Naive B cell (primary cell): Measurements from ENCODE around the gene ADAMTS5. TPM values are rescaled to one million over a fixed set of nuclear protein-coding genes. Genes with fewer than 3 reads are reported as not detected.

Experiments used
- ATAC-seq, 2 donors: fragments of 150-1000 bp; cut with Tn5 transposase; 2 replicates each; pipeline ENCODE4 v1.10.0; 2021; ENCODE audit warnings: low read depth in 2 of 2, mild to moderate bottlenecking in 2 of 2, moderate library complexity in 2 of 2
- DNase-seq: peaks from one replicate; pipeline ENCODE4 v3.0.0; 2022
- H3K27ac Mint-ChIP-seq, 6 donors: one replicate each; pipeline ENCODE4 v1.8.0; 2020 to 2022; ENCODE audit warnings: mild to moderate bottlenecking in 6 of 6, mixed read lengths in 6 of 6, moderate library complexity in 5 of 6, inconsistent platforms in 2 of 6
- H3K27me3 Mint-ChIP-seq, 3 donors: one replicate each; pipeline ENCODE4 v1.8.0; 2021 to 2022; ENCODE audit warnings: mixed read lengths in 3 of 3, mild to moderate bottlenecking in 1 of 3
- H3K36me3 Mint-ChIP-seq, 2 donors: one replicate each; pipeline ENCODE4 v1.8.0; 2020 to 2022; ENCODE audit warnings: mixed read lengths in 2 of 2, inconsistent platforms in 1 of 2, mild to moderate bottlenecking in 1 of 2
- H3K4me1 Mint-ChIP-seq, 3 donors: one replicate each; pipeline ENCODE4 v1.8.0; 2020 to 2022; ENCODE audit warnings: mixed read lengths in 3 of 3, inconsistent platforms in 1 of 3, mild to moderate bottlenecking in 1 of 3, moderate library complexity in 1 of 3
- H3K4me3 Mint-ChIP-seq, 8 donors: one replicate each; pipeline ENCODE4 v1.8.0; 2020 to 2022; ENCODE audit warnings: mild to moderate bottlenecking in 8 of 8, mixed read lengths in 8 of 8, moderate library complexity in 8 of 8, inconsistent platforms in 2 of 8
- H3K9me3 Mint-ChIP-seq, 7 donors: one replicate each; pipeline ENCODE4 v1.8.0; 2020 to 2022; ENCODE audit warnings: mixed read lengths in 7 of 7, mild to moderate bottlenecking in 5 of 7, inconsistent platforms in 2 of 7, moderate library complexity in 1 of 7
- polyA plus RNA-seq, 6 donors: library from polyadenylated mRNA; unstranded; fragments of 300-500 nt; fragmentation: Illumina TruSeq; gene quantifications; one replicate each; pipeline ENCODE4 v1.2.3, GENCODE V29; 2021; ENCODE audit warnings: low read depth in 6 of 6

The ADAMTS5 gene
- not detected for polyA plus RNA-seq

- peaks cover 0 to 4% (median 0%) of the 10 kb centered on the region in 7 donors for H3K9me3 Mint-ChIP-seq
- peaks cover 23 to 67% (median 47%) of the 10 kb centered on the region in 3 donors for H3K27me3 Mint-ChIP-seq
- H3K4me1 Mint-ChIP-seq = peaks cover 0 to 2% (median 0%) of the 10 kb centered on the region in 3 donors
- H3K4me3 Mint-ChIP-seq = peak within 1 kb of the TSS in 1 of 8 donors; percentile 61
- ATAC-seq = no peak
- peak within 1 kb of the TSS in 1 of 6 donors; percentile 42 for H3K27ac Mint-ChIP-seq
- no peak for DNase-seq
- H3K36me3 Mint-ChIP-seq = no peaks in the 10 kb centered on the region
Observed at GRCh38 chr21:26967062-26967913, at the start of gene ADAMTS5. ADAMTS5 (minus strand) TSS chr21:26967088; CDS start chr21:26966391, 697 bp downstream.

GRCh38 chr21:27001526-27001925 is 34.6 kb upstream of the ADAMTS5 start:
- Mint-ChIP-seq H3K36me3 (no peaks in the 10 kb centered on the region), H3K4me3 (no peak overlapping the region), H3K27me3 (no peaks in the 10 kb centered on the region), H3K27ac (no peak overlapping the region), H3K9me3 (peaks cover 0 to 6% (median 3%) of the 10 kb centered on the region in 7 donors), H3K4me1 (no peaks in the 10 kb centered on the region)
- DNase-seq = no peak
- ATAC-seq = no peak

GRCh38 chr21:26983576-26983975 is 16.7 kb upstream of the ADAMTS5 start:
- no peak for DNase-seq
- Mint-ChIP-seq H3K27me3 (no peaks in the 10 kb centered on the region), H3K27ac (no peak overlapping the region), H3K9me3 (peaks cover 7 to 34% (median 8%) of the 10 kb centered on the region in 7 donors), H3K4me3 (no peak overlapping the region), H3K36me3 (no peaks in the 10 kb centered on the region), H3K4me1 (no peaks in the 10 kb centered on the region)
- ATAC-seq = no peak

GRCh38 chr21:26982767-26983166 is 15.9 kb upstream of the ADAMTS5 start:
- Mint-ChIP-seq H3K27me3 (no peaks in the 10 kb centered on the region), H3K4me3 (no peak overlapping the region), H3K4me1 (no peaks in the 10 kb centered on the region), H3K27ac (no peak overlapping the region), H3K36me3 (no peaks in the 10 kb centered on the region), H3K9me3 (peaks cover 7 to 29% (median 8%) of the 10 kb centered on the region in 7 donors)
- ATAC-seq (no peak), DNase-seq (no peak)

DNA sequence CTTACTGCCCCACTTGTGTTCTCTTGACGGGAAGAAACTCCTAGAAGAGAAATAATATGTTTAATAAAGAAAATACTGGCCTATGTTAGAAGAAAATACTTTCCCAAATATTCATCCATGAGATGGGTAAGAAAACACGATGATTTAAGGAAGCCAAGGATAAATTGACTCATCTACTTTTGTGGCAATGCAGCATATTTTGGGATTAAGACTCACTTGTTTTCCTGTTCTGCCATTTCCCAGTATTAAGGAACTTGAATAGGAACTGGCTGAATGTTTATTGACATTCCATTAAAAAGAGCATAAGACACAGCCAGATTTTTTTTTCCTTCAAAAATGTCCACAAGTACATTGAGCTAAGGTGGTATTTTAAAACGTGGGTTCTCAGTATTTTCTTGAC is 10.9 kb upstream of the ADAMTS5 start:
- H3K36me3 Mint-ChIP-seq = no peaks in the 10 kb centered on the region
- ATAC-seq = no peak
- H3K4me1 Mint-ChIP-seq = no peaks in the 10 kb centered on the region
- H3K9me3 Mint-ChIP-seq = peaks cover 5 to 29% (median 7%) of the 10 kb centered on the region in 7 donors
- DNase-seq = no peak
- no peaks in the 10 kb centered on the region for H3K27me3 Mint-ChIP-seq
- H3K4me3 Mint-ChIP-seq = no peak overlapping the region
- H3K27ac Mint-ChIP-seq = no peak overlapping the region

GRCh38 chr21:26973226-26973625 is 6.3 kb upstream of the ADAMTS5 start:
- Mint-ChIP-seq H3K9me3 (peaks cover 0 to 4% (median 0%) of the 10 kb centered on the region in 7 donors), H3K36me3 (no peaks in the 10 kb centered on the region)
- no peak for DNase-seq

DNA sequence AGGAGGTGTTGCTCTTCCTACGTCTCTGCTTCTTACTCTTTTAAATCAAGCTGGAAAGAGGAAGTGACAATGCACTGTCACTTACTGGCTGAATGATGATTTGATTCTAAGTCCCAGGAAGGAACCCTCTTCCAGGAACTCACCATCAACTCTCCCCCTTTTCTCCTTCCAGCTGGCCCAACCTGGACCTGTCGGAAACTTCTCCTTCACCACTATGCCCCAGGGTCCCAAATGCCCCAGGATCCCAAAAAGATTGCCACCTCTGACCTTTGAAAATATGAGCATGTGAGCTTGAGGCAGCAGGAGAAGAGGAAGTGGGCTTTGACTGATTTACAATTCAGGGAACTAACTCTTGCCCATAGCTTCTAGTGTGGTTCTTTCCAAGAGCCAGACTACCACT is 5.3 kb upstream of the ADAMTS5 start:
- Mint-ChIP-seq H3K36me3 (no peaks in the 10 kb centered on the region), H3K9me3 (peaks cover 0 to 4% (median 0%) of the 10 kb centered on the region in 7 donors), H3K27ac (peak overlapping the region in 1 of 6 donors; percentile 7), H3K4me3 (no peak overlapping the region), H3K27me3 (peaks cover 14 to 33% (median 18%) of the 10 kb centered on the region in 3 donors), H3K4me1 (peaks cover 0 to 2% (median 0%) of the 10 kb centered on the region in 3 donors)
- no peak for ATAC-seq
- DNase-seq = no peak

More at GRCh38 chr21:26973226-26973625, 6.3 kb upstream of the ADAMTS5 start:
- Mint-ChIP-seq H3K27ac (no peak overlapping the region), H3K4me3 (no peak overlapping the region), H3K4me1 (peaks cover 0 to 2% (median 0%) of the 10 kb centered on the region in 3 donors), H3K27me3 (peaks cover 8 to 22% (median 12%) of the 10 kb centered on the region in 3 donors)
- ATAC-seq = no peak

DNA sequence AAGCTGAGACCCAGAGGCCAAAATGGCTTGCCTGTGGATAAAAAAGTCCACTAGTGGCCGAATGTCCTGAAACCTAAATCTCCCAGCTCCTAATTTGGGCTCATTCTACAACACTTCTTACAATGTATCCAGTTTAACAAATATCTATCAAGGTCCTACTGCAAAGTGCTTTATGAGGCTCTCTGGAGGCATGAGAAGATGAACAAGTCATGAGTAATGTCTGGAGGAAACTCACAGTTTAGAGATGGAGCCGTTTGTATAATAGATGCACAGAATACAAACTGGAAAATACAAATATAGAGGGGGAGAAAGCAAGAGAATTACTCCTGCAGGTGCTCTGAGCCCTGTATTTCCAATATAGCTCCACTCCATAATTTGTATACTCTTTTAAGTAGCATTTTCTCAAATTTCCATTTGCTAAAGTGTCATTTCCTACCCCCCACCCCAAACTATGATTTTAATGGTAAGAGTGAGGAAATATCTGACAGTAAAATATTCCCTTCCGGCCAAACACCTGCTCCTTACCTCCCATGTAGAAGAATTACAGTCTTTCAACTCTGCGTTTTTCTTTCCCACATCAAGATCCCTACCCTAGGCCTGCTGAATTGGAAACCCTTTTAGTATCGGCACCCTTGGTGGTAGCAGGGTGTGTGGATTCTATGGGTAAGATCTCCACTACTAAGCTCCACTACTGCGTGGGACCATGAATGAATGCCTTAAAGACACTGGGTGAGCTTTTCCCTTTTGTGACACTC is 3.3 kb upstream of the ADAMTS5 start:
- Mint-ChIP-seq H3K9me3 (peaks cover 0 to 4% (median 0%) of the 10 kb centered on the region in 7 donors), H3K4me1 (peaks cover 0 to 2% (median 0%) of the 10 kb centered on the region in 3 donors), H3K36me3 (no peaks in the 10 kb centered on the region), H3K4me3 (no peak overlapping the region), H3K27me3 (peaks cover 14 to 53% (median 29%) of the 10 kb centered on the region in 3 donors), H3K27ac (no peak overlapping the region)
- ATAC-seq = no peak
- DNase-seq = no peak

GRCh38 chr21:26966649-26967061 is 233 bp downstream of the ADAMTS5 start:
- peak overlapping the region in 1 of 6 donors; percentile 42 for H3K27ac Mint-ChIP-seq
- ATAC-seq (no peak), DNase-seq (no peak)
- H3K4me1 Mint-ChIP-seq = no peaks in the 10 kb centered on the region
- H3K36me3 Mint-ChIP-seq = no peaks in the 10 kb centered on the region
- H3K4me3 Mint-ChIP-seq = peak overlapping the region in 1 of 8 donors; percentile 61
- H3K9me3 Mint-ChIP-seq = peaks cover 0 to 4% (median 0%) of the 10 kb centered on the region in 7 donors
- peaks cover 23 to 66% (median 50%) of the 10 kb centered on the region in 3 donors for H3K27me3 Mint-ChIP-seq

- no peak overlapping the region for H3K27ac Mint-ChIP-seq
- H3K27me3 Mint-ChIP-seq = peaks cover 23 to 70% (median 50%) of the 10 kb centered on the region in 3 donors
- H3K9me3 Mint-ChIP-seq = peaks cover 0 to 4% (median 0%) of the 10 kb centered on the region in 7 donors
- no peak overlapping the region for H3K4me3 Mint-ChIP-seq
- no peaks in the 10 kb centered on the region for H3K36me3 Mint-ChIP-seq
- ATAC-seq = no peak
- H3K4me1 Mint-ChIP-seq = no peaks in the 10 kb centered on the region
- DNase-seq = no peak
Observed at GRCh38 chr21:26965907-26966581, 844 bp downstream of the ADAMTS5 start.

GRCh38 chr21:26965040-26965906 is 1.6 kb downstream of the ADAMTS5 start:
- Mint-ChIP-seq H3K36me3 (no peaks in the 10 kb centered on the region), H3K4me3 (no peak overlapping the region), H3K27ac (no peak overlapping the region), H3K9me3 (no peaks in the 10 kb centered on the region), H3K27me3 (peaks cover 25 to 62% (median 43%) of the 10 kb centered on the region in 3 donors), H3K4me1 (no peaks in the 10 kb centered on the region)
- DNase-seq (no peak), ATAC-seq (no peak)

GRCh38 chr21:26964170-26964778 is 2.6 kb downstream of the ADAMTS5 start:
- DNase-seq (no peak), ATAC-seq (no peak)
- Mint-ChIP-seq H3K4me3 (no peak overlapping the region), H3K27me3 (peaks cover 19 to 58% (median 43%) of the 10 kb centered on the region in 3 donors), H3K9me3 (no peaks in the 10 kb centered on the region), H3K36me3 (no peaks in the 10 kb centered on the region), H3K27ac (no peak overlapping the region), H3K4me1 (no peaks in the 10 kb centered on the region)
